Inferior parietal cortex (tissue), 1 donor: ENCODE results near the gene L2HGDH.
A peak's percentile ranks its signal among the peaks of the same experiment; 100 is the strongest.
"Not testable (repeated sequence)": the region's sequence is repeated elsewhere in the genome, so short reads cannot be mapped to it uniquely, and the experiment has no call there.

Source experiments
- DNase-seq: peaks from one replicate; pipeline ENCODE4 v3.0.0-alpha.2; 2016; ENCODE audit errors: extremely low spot score

L2HGDH gene

DNA sequence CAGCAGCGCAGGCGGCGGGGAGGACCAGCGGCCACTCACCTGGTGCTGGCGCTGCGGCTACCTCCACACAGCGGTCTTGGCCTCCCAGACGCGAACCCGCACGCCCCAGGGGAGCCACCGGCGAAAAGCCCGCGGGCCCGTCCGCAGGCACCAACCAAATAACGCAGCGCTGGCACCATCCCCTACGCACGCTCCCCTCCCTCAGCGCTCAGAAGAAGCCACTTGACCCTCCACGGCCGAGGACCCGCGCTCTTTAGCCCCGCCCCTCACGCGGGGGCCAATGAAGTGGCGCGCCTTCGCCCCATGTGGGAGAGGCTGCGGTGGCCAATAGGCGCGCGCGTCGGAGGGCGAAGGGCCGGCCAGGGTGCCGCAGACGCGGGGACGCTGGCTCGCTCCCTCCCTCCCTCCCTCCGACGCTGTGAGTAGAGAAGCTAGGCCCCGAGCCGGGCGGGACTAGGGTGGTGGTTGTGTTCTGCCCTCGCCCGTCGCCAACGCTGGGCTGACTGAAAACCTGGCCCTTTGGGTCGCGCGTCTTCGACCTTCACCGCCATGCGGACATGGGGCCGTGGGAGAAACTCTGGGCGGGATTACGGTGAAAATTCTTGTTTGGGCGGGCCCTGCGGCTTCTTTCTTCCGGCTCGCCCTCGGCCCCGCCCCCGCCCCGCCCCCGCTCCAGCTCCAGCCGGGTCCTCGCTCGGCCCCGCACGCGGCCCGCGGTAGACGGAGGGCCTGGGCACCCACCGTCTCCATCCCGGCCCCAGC lies at the start of gene L2HGDH, which contains the start of gene DMAC2L:
Gene L2HGDH, minus strand, starts transcription at position 258 of the 762 bp plus-strand sequence. Its CDS starts 79 bp downstream, at position 179.
Gene DMAC2L, plus strand, starts transcription at position 353 of the 762 bp plus-strand sequence. CDS start 9,164 bp downstream, outside the sequence.
- DNase-seq: peak; percentile 95

DNA sequence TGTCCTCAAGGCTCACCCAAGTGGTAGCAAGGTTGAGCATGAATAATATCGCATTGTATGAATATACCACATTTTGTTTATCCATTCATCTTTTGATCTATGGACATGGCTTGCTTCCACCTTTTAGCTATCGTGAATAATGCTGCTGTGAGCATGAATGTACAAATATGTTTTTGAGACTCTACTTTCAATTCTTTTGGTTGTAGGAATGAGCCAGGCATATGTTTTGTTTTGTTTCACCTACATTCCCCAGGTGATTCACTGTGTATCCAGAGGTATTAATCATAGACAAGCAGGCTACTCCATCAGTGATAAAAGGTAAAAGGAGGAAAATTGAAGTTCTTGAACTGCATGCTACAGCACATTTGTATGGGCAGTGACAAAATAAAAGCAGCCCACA lies 48.8 kb upstream of the L2HGDH start:
- no peak for DNase-seq

DNA sequence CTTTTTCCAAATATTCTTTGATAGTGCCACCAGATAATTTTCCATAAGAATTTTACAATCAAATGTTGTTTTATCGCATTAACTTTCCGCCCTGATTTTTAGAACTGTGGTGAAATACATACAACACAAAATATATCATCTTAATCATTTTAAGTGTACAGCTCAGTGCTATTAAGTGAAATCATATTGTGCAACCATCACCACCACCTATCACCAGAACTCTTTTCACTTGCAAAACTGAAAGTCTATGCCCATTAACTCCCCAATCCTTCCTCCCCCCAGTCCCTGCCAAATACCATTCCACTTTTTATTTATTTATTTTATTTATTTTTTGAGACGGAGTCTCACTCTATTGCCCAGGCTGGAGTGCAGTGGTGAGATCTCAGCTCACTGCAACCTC lies 48.1 kb upstream of the L2HGDH start:
- no peak for DNase-seq

DNA sequence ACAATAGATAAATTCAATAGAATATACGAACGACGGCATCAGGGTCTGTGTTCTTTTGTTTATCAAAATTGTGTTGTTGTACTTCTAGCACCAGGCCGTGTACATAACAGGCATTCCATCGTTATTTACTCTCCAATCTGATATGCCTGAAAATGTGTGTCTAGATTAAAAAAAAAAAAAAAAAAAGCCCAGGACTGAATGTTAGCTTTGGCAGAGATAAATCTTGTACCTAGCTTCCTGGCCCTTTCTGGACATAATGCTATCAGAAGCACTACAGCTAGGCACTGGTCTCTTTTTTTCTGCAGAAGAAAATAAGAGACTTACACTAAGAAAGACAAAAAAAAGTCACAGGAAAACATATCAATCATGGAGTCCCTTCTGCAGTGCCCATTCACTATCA lies 47.6 kb upstream of the L2HGDH start:
- DNase-seq: no peak

DNA sequence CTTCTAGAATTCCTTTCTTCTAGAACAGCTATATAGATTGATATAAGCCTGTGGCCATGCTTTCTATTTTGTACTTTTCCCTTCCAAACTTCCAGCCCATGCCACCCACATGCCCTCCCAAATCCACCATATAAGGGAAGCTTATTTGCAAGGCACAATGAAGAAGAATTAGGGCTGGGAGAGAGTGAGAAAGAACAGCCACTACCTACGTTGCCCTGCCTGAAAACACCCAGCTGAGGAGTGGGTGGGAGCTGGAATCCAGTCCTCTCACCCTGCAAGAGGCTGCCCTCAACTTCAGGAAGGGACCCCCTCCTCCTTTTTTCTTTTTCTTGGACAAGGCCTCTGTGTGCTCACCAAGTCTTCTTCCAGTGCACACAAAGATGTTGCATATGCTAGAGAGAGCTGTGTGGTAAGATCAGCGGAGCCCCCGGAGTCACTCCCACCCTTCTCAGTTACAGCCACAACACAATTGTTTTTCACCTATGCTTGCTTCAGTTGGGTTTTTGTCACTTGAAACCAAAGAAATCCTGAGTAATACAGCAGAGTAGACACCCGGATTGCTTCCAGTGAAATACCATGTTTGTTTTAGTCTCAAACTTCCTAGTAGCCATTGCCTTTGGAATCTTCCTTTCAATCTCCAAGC lies 45.8 kb upstream of the L2HGDH start:
- DNase-seq: no peak

DNA sequence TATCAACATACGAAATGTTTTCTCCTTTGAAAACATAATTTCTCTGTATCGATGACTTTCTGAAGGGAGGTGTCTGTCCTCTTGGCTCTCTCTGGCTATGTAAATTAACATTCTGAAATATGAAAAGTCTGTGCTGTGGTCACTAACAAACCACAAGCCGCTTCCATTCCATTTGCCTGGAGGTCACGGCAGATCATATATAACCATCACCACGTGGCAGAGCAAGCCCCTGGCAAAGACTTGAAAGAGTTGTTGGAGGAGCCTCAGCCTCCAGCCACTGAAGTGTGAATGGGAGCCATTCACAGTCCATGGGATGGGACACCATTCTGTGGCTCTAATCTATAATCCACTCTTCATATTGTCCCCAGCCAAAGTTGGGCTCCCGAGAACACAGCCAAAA lies 45.1 kb upstream of the L2HGDH start:
- DNase-seq: no peak

DNA sequence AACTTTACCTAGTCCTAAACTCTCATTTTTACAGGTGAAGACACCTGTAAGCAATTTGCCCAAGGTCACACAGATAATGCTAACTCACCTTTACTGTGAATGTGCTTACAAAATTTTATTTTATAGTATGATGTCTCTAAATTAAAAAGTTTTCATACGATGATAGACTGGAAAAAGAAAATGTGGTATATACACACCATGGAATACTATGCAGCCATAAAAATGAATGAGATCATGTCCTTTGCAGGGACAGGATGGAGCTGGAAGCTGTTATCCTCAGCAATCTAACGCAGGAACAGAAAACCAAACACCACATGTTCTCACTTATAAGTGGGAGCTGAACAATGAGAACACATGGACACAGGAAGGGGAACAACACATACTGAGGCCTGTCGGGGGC lies 44.3 kb upstream of the L2HGDH start:
- DNase-seq: not testable (repeated sequence)

DNA sequence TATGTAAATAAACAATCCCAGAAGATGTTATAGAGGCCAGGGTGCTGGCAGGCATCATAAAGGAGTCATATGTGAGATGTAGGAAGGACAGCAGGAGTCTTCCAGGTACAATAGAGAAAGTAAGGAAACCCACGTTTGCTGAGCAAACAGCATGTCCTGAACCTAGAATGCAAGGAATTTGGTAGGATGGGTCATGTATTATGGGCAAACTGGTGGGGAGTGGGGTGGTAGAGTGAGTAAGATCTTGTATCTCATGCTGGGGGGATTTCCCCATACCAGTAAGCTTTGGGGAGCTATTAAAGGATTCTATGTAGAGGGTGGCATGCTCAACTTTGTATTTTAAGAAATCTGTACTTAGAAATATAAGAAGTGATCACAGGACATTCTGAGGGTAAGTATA lies 43.7 kb upstream of the L2HGDH start:
- no peak for DNase-seq

DNA sequence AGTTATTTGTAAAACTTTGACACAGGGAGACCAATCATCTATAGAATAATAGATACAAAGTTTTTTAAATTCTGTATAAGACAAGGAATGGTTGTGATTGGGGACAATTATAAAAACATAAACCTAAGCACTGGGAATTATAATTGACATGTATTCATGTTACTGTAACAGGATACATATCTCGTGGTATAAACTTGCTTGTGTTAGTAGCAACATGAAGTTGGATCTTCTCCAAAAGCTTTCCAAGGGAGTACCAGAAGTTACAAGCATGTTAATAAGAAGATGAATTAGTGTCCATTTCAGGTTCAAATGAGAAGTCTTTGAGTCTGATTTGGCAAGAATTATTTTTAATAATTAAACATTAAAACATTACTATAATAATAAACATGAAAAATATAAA lies 42.5 kb upstream of the L2HGDH start:
- no peak for DNase-seq

DNA sequence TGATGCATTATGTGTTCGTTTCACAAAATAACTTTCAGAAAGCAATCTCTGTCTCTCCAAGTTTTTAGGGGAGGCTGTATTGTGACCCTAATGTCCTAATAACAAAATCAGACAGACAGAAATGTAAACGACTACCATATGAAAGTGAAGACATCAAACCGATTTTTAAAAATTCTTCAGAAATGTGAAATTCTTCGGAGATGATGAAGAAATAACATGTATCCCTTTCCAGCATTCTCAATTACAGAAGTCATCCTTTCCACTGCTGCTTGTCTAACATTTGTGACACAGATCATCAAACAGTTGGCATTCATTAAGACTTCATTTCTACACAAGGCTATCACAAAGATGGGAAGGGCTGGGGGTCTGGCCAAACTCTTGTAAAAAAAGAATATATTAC lies 41.1 kb upstream of the L2HGDH start:
- DNase-seq: no peak

DNA sequence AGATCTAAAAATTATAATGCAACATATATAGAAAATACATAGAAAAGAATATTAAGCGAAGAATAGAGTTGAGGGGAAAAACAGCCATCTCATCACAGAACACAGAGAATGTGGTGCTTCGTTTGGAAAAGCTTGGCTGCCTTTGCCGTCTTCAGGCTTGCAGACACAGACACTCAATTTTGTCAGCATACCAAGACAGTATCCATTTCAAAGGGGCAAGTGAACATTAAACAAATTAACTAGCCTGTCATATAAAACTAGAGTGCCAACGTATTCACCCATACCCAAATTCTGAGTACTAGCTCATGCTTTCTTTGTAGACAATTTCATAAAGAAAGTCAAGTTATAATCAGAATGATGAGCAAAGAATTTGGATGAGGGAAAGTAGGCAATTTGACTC lies 40.6 kb upstream of the L2HGDH start:
- no peak for DNase-seq

DNA sequence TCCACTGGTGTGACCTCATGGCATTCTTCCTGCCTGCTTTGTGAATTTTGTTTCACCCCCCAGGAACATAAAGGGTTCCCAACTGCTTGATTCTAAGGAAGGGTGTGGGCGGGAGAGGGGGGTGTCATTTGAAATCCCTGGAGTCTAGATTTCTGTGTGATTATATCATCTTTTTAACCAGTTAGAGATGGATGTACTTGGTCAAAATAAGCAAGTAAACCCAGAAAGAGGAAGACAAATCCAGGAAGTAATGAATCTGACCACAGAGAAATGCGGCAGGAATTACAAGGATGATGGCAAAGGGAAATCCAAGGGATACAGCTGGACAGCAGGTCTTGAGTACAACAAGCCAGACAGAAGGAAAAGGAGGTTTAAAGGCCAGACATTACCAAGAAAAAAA lies 38.9 kb upstream of the L2HGDH start:
- DNase-seq: no peak

DNA sequence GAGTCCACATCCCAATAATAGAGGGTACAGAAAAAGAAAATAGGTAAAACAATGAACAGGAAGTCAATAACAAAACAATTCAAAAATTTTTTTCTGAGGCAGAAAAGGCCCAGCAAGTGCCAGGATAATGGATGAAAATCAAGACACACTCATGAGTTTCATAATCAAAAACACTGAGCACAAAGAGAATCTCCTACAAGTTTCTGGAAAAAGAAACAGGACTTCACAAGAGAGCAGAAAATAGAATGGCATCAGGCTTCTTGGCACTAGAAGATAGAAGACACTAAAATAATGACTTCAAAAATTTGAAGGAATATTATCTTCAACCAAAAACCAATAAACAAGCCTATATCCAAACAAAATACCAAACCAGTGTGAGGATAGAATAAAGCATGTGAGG lies 36.9 kb upstream of the L2HGDH start:
- peak; percentile 63 for DNase-seq

DNA sequence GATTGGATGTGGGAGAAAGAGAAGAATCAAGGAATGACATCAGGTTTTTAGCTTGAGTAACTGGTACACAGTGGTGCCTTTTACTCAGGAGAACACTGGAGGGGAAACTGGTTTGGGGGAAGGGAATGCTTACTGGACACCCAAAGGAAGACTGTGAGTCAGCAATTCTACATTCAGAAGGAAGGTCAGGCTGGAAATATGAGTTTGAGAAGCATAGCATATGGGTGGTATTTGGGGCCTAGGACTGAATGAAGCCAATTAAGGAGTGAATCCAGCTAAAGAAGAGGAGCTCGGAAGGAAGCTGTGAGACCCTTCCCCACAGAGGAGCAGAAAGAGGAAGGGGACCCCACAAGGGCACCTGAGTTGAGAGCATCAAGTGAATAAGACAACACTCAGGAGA lies 35.5 kb upstream of the L2HGDH start:
- DNase-seq: no peak

DNA sequence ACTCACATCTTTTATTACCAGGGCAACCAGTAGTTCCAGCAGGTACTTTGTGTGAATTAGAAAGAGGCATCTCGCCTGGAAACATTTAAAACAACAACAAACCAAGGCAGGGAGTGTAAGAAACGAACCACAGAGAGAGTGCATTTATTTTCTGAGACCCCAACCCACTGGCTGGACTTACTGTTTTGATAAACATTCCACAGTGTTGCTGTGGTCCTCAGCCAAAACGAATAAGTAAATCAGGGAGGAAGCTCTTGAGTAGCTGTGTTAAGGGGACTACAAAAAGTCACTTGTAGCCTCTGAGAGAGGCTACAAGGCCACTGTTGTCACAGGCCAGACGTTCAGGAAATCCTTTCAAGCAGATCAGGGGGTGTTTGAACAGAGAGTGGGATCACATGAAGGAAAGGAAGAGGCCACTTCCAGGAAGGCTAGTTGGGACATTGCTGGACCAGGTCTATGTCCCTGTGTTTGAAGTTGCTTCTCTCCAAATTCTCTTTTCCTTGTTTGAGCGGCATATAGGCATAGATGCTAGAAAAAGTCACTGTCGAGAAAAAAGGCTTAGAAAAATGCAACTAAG lies 33.9 kb upstream of the L2HGDH start:
- no peak for DNase-seq

DNA sequence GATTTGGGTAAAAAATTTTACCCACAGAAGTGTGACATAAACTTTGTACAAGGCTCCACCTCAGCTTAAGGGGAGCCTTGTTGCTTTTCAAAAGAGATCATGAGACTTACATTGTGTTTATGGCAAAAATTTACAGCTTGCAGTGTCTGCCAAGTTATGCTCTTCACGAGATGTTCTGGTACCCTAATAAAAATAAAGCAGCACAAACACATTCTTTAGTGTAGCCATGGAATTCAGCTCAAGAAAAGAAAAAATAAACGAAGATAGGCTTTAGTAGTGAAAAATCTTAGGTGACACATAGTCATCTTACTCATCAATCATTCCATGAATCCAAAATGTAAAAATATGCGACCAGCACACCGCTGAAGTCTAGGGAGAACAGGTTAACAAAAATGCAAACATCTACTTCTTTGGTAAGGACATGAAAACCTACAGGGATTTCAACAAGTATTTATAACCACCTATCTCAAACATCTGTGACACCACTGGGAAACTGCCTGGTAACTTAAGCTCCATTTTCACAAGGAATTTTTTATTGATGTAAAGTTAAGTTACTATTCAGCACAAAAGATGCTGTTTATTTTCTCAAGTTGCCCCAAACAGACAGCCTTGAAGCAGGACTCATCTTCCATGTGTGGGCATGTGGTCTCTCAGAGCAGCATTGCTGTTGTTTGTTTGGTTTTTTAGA lies 33.0 kb upstream of the L2HGDH start:
- peak; percentile 49 for DNase-seq

DNA sequence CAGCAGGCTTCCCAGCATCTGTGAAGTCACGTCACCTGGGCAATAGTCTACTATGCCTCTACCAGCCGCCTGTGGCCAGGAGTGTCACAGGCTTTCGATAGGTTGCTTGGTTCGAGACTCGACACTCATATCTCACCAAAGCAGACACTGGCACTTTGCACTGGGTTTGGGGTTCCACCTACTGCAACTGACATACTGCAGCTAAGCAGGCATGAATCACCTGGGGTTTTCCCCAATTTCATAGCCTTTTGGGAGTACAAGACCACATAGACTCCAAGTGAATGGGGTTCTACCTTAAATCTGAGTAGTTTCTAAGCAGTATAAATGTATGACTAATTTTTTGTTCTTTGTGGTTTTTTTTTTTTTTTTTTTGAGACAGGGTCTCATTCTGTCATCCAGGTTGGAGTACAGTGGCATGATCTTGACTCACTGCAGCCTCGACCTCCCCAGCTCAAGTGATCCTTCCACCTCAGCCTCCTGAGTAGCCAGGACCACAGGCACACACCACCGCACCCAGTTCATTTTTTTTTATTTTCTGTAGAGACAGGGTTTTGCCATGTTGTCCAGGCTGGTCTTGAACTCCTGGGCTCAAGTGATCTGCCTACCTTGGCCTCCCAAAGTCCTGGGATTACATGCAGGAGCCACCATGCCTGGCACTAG lies 32.2 kb upstream of the L2HGDH start:
- no peak for DNase-seq

DNA sequence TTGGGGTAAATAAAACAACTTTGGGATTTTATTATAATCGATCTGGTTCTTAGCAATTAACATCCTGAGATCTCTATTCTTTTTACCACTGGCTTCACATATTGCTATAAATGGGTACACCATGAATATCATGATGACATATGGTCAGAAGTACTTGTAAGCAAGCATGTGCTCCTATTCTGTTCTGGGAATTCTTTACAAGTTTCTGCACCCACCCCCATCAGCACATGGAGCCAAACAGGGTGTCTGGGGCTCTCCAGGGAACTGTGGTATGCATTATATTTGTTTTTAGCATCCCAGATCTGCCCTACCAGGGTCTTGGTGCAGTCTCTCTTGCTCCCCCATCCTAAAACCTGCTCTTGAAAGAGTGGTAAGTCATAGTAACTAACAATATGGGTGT lies 31.4 kb upstream of the L2HGDH start:
- peak; percentile 43 for DNase-seq

DNA sequence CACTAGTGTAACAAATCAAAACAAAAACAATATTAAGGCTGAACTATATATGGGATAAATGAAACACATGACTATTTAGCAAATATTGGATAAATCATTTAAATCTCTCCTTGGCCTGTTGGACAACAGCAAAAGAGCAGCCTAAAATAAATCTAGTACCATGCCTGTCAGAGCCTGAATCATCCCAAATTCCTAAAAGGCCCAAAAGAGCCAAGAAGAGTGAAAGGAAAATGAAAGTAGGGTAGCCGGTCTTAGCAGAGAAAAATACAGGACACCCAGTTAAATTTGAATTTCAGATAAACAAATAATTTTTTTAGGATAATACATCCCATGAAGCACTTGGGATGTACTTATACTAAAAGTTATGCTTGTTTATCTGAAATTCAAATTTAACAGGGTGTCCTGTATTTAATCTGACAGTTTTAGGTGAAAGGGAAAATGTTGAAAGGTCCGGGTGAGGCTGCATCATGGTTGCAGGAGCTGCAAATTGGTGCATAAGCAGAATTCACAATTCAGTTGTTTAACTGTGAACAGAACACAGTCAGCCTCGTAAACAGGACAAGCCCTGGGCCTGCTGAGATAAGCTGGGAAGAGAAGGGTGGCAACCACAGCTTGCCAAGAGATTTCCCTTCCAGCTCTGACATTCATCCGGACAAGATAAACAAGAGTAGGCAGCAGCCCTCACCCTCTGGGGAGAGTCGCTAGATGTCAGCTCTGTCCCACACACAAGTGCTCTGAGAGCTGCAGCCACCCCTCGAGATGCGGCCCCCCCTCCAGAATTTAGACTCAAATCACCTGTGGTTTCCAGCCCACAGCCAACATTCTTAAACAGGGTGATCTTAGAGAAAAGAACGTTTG lies 30.4 kb upstream of the L2HGDH start:
- peak; percentile 81 for DNase-seq

DNA sequence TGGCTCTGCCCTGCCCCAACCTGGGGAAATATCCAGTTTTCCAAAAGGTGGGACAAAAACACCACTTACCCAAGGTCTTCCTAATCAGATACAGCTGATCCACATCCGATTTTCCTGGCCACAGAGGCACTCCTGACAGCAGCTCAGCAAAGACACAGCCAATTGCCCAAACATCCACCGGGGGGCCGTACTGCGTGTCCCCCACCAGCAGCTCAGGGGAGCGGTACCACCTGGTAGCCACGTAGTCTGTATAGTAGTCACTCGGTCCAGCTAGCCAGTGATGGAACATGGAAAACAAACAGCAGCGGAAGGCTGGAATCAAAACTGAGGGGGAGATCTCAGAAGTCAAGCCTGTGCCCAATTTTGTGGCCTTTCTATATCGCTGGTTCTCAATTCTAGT lies 28.9 kb upstream of the L2HGDH start:
- no peak for DNase-seq

DNA sequence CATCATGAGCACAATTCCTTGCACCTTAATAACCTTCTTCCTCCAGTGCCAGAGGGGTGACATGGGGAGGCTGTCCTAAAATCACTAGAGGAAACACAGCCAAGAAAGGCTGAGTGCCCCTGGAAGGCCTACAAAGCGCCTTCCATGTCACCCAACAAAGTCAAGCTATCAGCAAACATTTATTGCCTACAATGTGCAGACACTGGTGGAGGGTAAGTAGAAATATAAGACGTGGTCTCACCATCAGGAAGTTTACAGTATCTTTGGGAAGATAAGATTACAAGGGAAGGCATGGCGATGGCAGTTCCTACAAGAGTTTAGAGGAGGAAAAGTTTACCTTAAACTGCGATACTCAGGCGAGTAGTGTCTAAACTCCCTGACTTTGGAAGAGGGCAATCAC lies 28.0 kb upstream of the L2HGDH start:
- DNase-seq: no peak
